ENCODE measurements around the gene TMEM107.

DNA sequence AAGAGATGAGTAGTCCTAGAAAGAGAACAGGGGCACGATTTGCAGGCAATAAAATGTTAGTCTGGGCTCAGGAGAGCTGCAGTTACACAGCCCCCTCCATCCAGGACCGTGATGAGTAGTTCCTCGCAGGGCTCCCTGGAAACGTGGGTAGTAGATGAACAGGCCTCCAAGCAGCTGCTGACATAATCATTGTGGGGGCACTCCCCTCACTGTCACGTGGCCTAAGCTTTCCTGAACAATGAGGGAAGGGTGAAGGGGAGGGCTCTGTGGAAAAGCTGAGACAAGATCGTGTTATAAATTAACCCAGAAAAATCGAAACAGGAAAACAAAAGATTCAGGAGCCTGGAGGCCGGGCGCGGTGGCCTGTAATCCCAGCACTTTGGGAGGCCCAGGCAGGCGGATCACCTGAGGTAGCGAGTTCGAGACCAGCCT lies 22.6 kb downstream of the TMEM107 start:
- TF ChIP-seq PAX5 (IDR thresholded peaks at IDR 0.05; ENCODE audit: insufficient read depth, low read length, severe bottlenecking) (no peak), POLR2AphosphoS5 (IDR thresholded peaks at IDR 0.05; ENCODE audit: low read depth, low read length) (no peak), POLR2A (IDR thresholded peaks at IDR 0.05; ENCODE audit: low read depth, low read length) (no peak), SPI1 (IDR thresholded peaks at IDR 0.05; ENCODE audit: low read depth, low read length) (no peak), TAF1 (IDR thresholded peaks at IDR 0.05; ENCODE audit: low read depth, low read length) (no peak)
